ENCODE measurements around the gene HIVEP2. TPM values are rescaled to one million over a fixed set of nuclear protein-coding genes. Genes with fewer than 3 reads are reported as not detected.
A peak's percentile ranks its signal among the peaks of the same experiment; 100 is the strongest.

The HIVEP2 gene
- total RNA-seq, 1 donor from 2014 or later = 7.9 TPM

DNA sequence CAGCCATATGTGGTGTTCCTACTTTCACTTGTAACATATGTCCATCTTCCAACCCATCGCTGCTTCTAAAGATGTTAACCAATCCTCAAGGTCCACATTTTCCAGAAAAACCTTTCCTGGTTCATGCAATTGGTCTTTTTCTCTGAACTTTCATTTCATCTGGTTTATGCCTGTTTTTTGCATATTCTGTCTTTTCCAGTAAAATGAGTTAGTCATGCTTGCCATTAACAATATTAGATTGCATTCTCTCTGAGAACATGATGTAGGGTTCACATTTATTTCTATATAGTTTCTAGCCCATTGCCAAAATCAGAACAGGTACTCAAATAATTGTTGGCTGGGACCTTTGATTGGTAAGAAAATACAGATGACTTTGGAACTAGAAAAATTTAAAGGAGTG is 36.7 kb downstream of the HIVEP2 start:
- H3K4me3 ChIP-seq (ENCODE audit: low read depth, low read length) = no peak overlapping the region
- FAIRE-seq (no peak), DNase-seq (ENCODE audit: low read depth) (no peak)
- no peaks in the 10 kb centered on the region for H3K27me3 ChIP-seq (ENCODE audit: control insufficient read depth, insufficient read depth, low read length)
- no peaks in the 10 kb centered on the region for H3K36me3 ChIP-seq (ENCODE audit: control insufficient read depth, insufficient read depth, low read length)
- TF ChIP-seq, protein P1, sequence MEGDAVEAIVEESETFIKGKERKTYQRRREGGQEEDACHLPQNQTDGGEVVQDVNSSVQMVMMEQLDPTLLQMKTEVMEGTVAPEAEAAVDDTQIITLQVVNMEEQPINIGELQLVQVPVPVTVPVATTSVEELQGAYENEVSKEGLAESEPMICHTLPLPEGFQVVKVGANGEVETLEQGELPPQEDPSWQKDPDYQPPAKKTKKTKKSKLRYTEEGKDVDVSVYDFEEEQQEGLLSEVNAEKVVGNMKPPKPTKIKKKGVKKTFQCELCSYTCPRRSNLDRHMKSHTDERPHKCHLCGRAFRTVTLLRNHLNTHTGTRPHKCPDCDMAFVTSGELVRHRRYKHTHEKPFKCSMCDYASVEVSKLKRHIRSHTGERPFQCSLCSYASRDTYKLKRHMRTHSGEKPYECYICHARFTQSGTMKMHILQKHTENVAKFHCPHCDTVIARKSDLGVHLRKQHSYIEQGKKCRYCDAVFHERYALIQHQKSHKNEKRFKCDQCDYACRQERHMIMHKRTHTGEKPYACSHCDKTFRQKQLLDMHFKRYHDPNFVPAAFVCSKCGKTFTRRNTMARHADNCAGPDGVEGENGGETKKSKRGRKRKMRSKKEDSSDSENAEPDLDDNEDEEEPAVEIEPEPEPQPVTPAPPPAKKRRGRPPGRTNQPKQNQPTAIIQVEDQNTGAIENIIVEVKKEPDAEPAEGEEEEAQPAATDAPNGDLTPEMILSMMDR (IDR thresholded peaks at IDR 0.05; ENCODE audit: insufficient read depth, low read length, severe bottlenecking) = no peak

DNA sequence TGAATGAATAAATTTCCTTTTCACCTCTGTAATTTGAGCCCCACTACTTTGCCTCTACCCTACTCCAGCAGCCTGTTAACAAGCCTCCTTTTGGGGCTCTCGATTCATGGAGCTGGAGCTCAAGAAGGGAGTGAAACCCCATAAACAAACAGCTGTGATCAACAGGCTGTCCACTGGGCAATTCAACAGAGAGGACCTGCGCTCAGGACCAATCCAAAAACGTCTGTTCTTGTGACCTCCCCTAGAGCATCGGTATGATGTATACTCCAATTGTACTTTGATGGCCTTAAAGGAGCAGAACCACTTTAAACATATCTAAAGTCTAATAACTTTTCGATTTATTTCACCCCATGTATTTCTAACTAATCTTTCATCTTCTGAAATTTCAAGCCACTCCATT is 37.4 kb downstream of the HIVEP2 start:
- no peaks in the 10 kb centered on the region for H3K27me3 ChIP-seq (ENCODE audit: control insufficient read depth, insufficient read depth, low read length)
- no peak for FAIRE-seq
- H3K36me3 ChIP-seq (ENCODE audit: control insufficient read depth, insufficient read depth, low read length) = no peaks in the 10 kb centered on the region
- H3K4me3 ChIP-seq (ENCODE audit: low read depth, low read length) = no peak overlapping the region
- TF ChIP-seq, protein P1 (IDR thresholded peaks at IDR 0.05; ENCODE audit: insufficient read depth, low read length, severe bottlenecking) = no peak
- no peak for DNase-seq (ENCODE audit: low read depth)

DNA sequence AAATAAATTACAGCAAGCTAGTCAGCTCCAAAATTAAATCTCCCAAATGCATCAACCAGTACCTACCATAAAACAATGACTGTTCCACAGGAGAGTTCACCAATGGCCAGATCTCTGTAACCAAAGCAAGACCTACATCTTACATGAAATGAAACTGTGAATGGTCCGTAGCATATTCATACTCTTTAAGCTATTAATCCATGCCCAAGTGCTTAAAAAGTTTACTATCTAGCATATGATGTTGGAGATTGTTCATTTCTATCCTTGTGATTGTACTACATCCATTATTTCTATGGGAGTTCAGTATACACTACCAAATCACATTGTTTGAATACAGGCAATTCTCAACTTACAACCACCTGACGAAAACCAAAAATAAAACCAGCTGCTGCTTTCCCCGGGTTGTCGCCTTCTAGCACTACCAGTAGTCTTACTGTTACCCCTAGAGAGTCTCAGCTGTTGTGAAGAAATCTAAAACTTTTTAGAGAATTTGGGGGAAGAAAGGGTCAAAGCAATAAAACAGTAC is 38.0 kb downstream of the HIVEP2 start:
- no peaks in the 10 kb centered on the region for H3K36me3 ChIP-seq (ENCODE audit: control insufficient read depth, insufficient read depth, low read length)
- DNase-seq (ENCODE audit: low read depth) (no peak), FAIRE-seq (no peak)
- no peaks in the 10 kb centered on the region for H3K27me3 ChIP-seq (ENCODE audit: control insufficient read depth, insufficient read depth, low read length)
- TF ChIP-seq, protein P1 (IDR thresholded peaks at IDR 0.05; ENCODE audit: insufficient read depth, low read length, severe bottlenecking) = no peak
- H3K4me3 ChIP-seq (ENCODE audit: low read depth, low read length) = no peak overlapping the region

DNA sequence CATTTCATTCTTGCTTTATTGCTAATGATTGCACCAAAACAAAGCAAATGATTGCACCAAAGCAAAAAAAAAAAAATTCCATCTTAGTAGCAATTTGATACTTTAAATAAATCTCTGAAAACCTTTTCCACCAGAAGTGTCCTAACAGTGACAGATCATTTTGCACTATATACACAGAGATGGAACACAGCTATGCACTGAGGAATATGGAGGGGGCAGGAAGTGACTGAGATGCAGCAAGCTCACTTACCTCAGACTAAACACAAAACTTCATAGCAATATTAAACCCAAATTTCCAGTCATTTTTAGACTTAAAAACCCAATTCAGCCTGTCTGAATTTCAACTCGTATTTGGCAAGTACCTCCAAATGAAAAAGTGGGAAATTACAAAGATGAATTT is 41.2 kb downstream of the HIVEP2 start:
- DNase-seq (ENCODE audit: low read depth) = peak; percentile 48
- H3K27me3 ChIP-seq (ENCODE audit: control insufficient read depth, insufficient read depth, low read length) = no peaks in the 10 kb centered on the region
- peaks cover 4% of the 10 kb centered on the region for H3K36me3 ChIP-seq (ENCODE audit: control insufficient read depth, insufficient read depth, low read length)
- no peak overlapping the region for H3K4me3 ChIP-seq (ENCODE audit: low read depth, low read length)
- FAIRE-seq = no peak
- TF ChIP-seq, protein P1 (IDR thresholded peaks at IDR 0.05; ENCODE audit: insufficient read depth, low read length, severe bottlenecking) = no peak

DNA sequence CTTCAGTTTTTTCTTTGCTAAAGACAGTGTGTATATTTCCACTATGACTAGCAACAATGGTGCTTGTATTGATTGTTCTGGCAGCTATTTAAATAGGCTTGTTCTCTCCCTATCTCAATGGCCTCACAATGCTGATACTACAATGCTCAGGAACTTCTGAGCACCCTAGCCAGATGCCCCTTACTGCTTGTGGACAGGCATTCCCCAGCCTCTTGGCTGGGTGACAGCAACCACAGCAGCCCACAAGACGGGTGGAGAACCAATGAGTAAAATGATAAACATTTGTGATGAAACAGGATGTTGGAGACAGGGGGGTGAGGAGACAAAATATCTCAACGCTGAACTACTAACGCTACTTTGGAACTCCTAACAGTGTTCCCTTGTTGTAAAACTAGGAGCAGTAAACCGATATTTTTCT is 42.3 kb downstream of the HIVEP2 start:
- H3K27me3 ChIP-seq (ENCODE audit: control insufficient read depth, insufficient read depth, low read length) = no peaks in the 10 kb centered on the region
- DNase-seq (ENCODE audit: low read depth) (peak; percentile 96), FAIRE-seq (no peak)
- no peak overlapping the region for H3K4me3 ChIP-seq (ENCODE audit: low read depth, low read length)
- H3K36me3 ChIP-seq (ENCODE audit: control insufficient read depth, insufficient read depth, low read length) = peaks cover 4% of the 10 kb centered on the region
- TF ChIP-seq, protein P1 (IDR thresholded peaks at IDR 0.05; ENCODE audit: insufficient read depth, low read length, severe bottlenecking) = no peak

DNA sequence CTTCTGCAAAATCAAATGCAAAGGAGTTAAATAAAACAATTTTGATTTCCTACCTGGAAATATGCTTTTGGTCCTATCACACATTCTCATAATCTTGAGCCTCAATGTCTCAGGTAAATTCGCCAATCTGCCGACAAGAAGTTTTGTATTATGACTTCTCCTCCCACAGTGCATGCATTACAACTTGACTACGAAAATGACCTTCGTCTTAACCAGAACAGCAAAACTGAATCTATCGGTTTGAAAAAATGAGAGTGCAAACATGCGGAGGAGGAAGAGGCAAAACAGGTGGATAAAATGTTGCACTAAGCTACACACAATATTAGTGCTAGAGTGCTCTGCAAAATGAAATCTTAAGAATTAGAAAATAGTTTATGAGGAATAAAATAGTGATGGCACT is 43.4 kb downstream of the HIVEP2 start:
- TF ChIP-seq, protein P1 (IDR thresholded peaks at IDR 0.05; ENCODE audit: insufficient read depth, low read length, severe bottlenecking) = no peak
- no peak for DNase-seq (ENCODE audit: low read depth)
- no peak for FAIRE-seq
- Histone ChIP-seq H3K36me3 (ENCODE audit: control insufficient read depth, insufficient read depth, low read length) (peaks cover 4% of the 10 kb centered on the region), H3K4me3 (ENCODE audit: low read depth, low read length) (no peak overlapping the region), H3K27me3 (ENCODE audit: control insufficient read depth, insufficient read depth, low read length) (no peaks in the 10 kb centered on the region)

Data from bronchial epithelial cell (primary cell).